Measurements from ENCODE around the gene FAM107B.

Gene FAM107B

GRCh38 chr10:14617852-14618251, 156.8 kb downstream of the FAM107B start:
- peak; percentile 94 for DNase-seq

GRCh38 chr10:14616955-14617730, 157.6 kb downstream of the FAM107B start:
- DNase-seq: no peak

GRCh38 chr10:14616465-14616864, 158.2 kb downstream of the FAM107B start:
- DNase-seq: no peak

GRCh38 chr10:14613588-14613920, 161.1 kb downstream of the FAM107B start:
- no peak for DNase-seq

- DNase-seq: peak; percentile 54
Measured at GRCh38 chr10:14612873-14613587, 161.7 kb downstream of the FAM107B start.

- no peak for DNase-seq
Measured at GRCh38 chr10:14611968-14612693, 162.6 kb downstream of the FAM107B start.

GRCh38 chr10:14609178-14609577, 165.5 kb downstream of the FAM107B start:
- DNase-seq: no peak

GRCh38 chr10:14608381-14609001, 166.2 kb downstream of the FAM107B start:
- peak; percentile 84 for DNase-seq

GRCh38 chr10:14606633-14607032, 168.1 kb downstream of the FAM107B start:
- no peak for DNase-seq

GRCh38 chr10:14605231-14605925, 169.3 kb downstream of the FAM107B start:
- DNase-seq: peak; percentile 82

GRCh38 chr10:14604181-14605142, 170.2 kb downstream of the FAM107B start:
- peak; percentile 91 for DNase-seq

- peak; percentile 41 for DNase-seq
Measured at GRCh38 chr10:14603534-14604102, 171.1 kb downstream of the FAM107B start.

GRCh38 chr10:14602807-14603533, 171.7 kb downstream of the FAM107B start:
- DNase-seq: no peak

GRCh38 chr10:14601872-14602725, 172.6 kb downstream of the FAM107B start:
- DNase-seq: peak; percentile 85

GRCh38 chr10:14601326-14601725, 173.4 kb downstream of the FAM107B start:
- DNase-seq: peak; percentile 29

- no peak for DNase-seq
Measured at GRCh38 chr10:14600065-14600464, 174.6 kb downstream of the FAM107B start.

GRCh38 chr10:14598809-14599764, 175.6 kb downstream of the FAM107B start:
- no peak for DNase-seq

Data from suppressor macrophage treated with lipopolysaccharide for 4 hours (primary cell).